HEK293 (cell line): ENCODE data around the gene OPHN1.
"Not testable (repeated sequence)": the region's sequence is repeated elsewhere in the genome, so short reads cannot be mapped to it uniquely, and the experiment has no call there.

Experiments
- CTCF ChIA-PET: fragments of 350-600 bp; formaldehyde crosslinking; extraction: SDS; loops from one replicate; lab custom pipeline; 2021; ENCODE audit warnings: antibody characterized with exemption; lab: Yijun Ruan, JAX
- POLR2A ChIA-PET: fragments of 300-600 bp; formaldehyde crosslinking; extraction: SDS; loops from one replicate; lab custom pipeline; 2020; ENCODE audit warnings: antibody characterized with exemption, inconsistent platforms; lab: Yijun Ruan, JAX
- H3K27ac ChIP-seq: fragments of 200-500 bp; sonication (Bioruptor generic); 2 replicates; pipeline ENCODE4 v1.5.1; 2014; ENCODE audit warnings: low read depth, low read length, control low read depth, inconsistent platforms; ENCODE audit errors: extremely low read depth
- H3K36me3 ChIP-seq, 2 experiments: fragments of 200-500 bp in 1 of 2; sonication (Bioruptor generic) in 1 of 2; 1 replicate in 1 of 2; 2 replicates in 1 of 2; pipeline ENCODE4 v1.5.1; 2014 to 2017; ENCODE audit warnings: inconsistent platforms in 2 of 2, low read length in 2 of 2; ENCODE audit not compliant: control insufficient read depth in 2 of 2, insufficient read depth in 1 of 2
- H3K4me1 ChIP-seq: fragments of 200-500 bp; sonication (Bioruptor generic); 2 replicates; pipeline ENCODE4 v1.5.1; 2014; ENCODE audit warnings: mild to moderate bottlenecking, low read length, inconsistent platforms; ENCODE audit not compliant: control insufficient read depth, insufficient read depth
- H3K4me3 ChIP-seq: 2 replicates; pipeline ENCODE4 v1.5.1; 2011; ENCODE audit warnings: low read depth, mild to moderate bottlenecking, control low read depth, low read length, moderate library complexity
- H3K9me3 ChIP-seq: fragments of 200-500 bp; sonication (Bioruptor generic); 2 replicates; pipeline ENCODE4 v1.5.1; 2014; ENCODE audit warnings: low read depth, low read length, inconsistent platforms; ENCODE audit not compliant: control insufficient read depth, insufficient read depth
- KLF16 ChIP-seq: fragments of 450-650 bp; formaldehyde crosslinking; IDR thresholded peaks from 2 replicates; pipeline ENCODE4 v1.5.1; 2017; ENCODE audit warnings: missing biosample characterization, missing genetic modification characterization
- KLF7 ChIP-seq: fragments of 450-650 bp; formaldehyde crosslinking; IDR thresholded peaks from 2 replicates; pipeline ENCODE4 v1.5.1; 2016; ENCODE audit warnings: missing biosample characterization, missing genetic modification characterization, borderline replicate concordance
- REPIN1 ChIP-seq: fragments of 450-650 bp; formaldehyde crosslinking; IDR thresholded peaks from 2 replicates; pipeline ENCODE4 v1.5.1; 2017; ENCODE audit warnings: missing biosample characterization, missing genetic modification characterization, low read depth
- SP3 ChIP-seq: fragments of 450-650 bp; formaldehyde crosslinking; IDR thresholded peaks from 2 replicates; pipeline ENCODE4 v1.5.1; 2016; ENCODE audit warnings: missing biosample characterization, missing genetic modification characterization
- ZFHX2 ChIP-seq: fragments of 450-650 bp; formaldehyde crosslinking; conservative IDR thresholded peaks from 2 replicates; pipeline ENCODE4 v1.5.1; 2016; ENCODE audit warnings: missing biosample characterization, missing genetic modification characterization
- ZNF146 ChIP-seq: fragments of 450-650 bp; formaldehyde crosslinking; IDR thresholded peaks from 2 replicates; pipeline ENCODE4 v1.5.1; 2016; ENCODE audit warnings: missing biosample characterization, missing genetic modification characterization
- ZNF239 ChIP-seq: fragments of 450-650 bp; formaldehyde crosslinking; IDR thresholded peaks from 2 replicates; pipeline ENCODE4 v1.5.1; 2016; ENCODE audit warnings: missing biosample characterization, missing genetic modification characterization
- ZNF266 ChIP-seq: fragments of 450-650 bp; formaldehyde crosslinking; IDR thresholded peaks from 2 replicates; pipeline ENCODE4 v1.5.1; 2016; ENCODE audit warnings: missing biosample characterization, missing genetic modification characterization, low read depth
- ZNF362 ChIP-seq: fragments of 450-650 bp; formaldehyde crosslinking; IDR thresholded peaks from 2 replicates; pipeline ENCODE4 v1.5.1; 2016; ENCODE audit warnings: missing biosample characterization, missing genetic modification characterization
- ZNF501 ChIP-seq: fragments of 450-650 bp; formaldehyde crosslinking; IDR thresholded peaks from 2 replicates; pipeline ENCODE4 v1.5.1; 2016; ENCODE audit warnings: missing biosample characterization, missing genetic modification characterization
- ZNF530 ChIP-seq: fragments of 450-650 bp; formaldehyde crosslinking; IDR thresholded peaks from 2 replicates; pipeline ENCODE4 v1.5.1; 2016; ENCODE audit warnings: low read depth, missing biosample characterization, missing genetic modification characterization
- ZNF560 ChIP-seq: fragments of 450-650 bp; formaldehyde crosslinking; IDR thresholded peaks from 2 replicates; pipeline ENCODE4 v1.5.1; 2017; ENCODE audit warnings: missing biosample characterization, missing genetic modification characterization, borderline replicate concordance
- ZNF580 ChIP-seq: fragments of 450-650 bp; formaldehyde crosslinking; IDR thresholded peaks from 2 replicates; pipeline ENCODE4 v1.5.1; 2016; ENCODE audit warnings: missing biosample characterization, missing genetic modification characterization
- ZNF626 ChIP-seq: fragments of 450-650 bp; sonication (Bioruptor Pico); formaldehyde crosslinking; IDR thresholded peaks from 2 replicates; pipeline ENCODE4 v1.5.1; 2018; ENCODE audit warnings: missing biosample characterization, missing genetic modification characterization, inconsistent platforms
- ZNF629 ChIP-seq: fragments of 450-650 bp; formaldehyde crosslinking; IDR thresholded peaks from 2 replicates; pipeline ENCODE4 v1.5.1; 2017; ENCODE audit warnings: missing biosample characterization, missing genetic modification characterization
- ZNF645 ChIP-seq: fragments of 450-650 bp; formaldehyde crosslinking; IDR thresholded peaks from 2 replicates; pipeline ENCODE4; 2016; ENCODE audit warnings: missing biosample characterization, missing genetic modification characterization
- ZNF654 ChIP-seq: fragments of 450-650 bp; formaldehyde crosslinking; IDR thresholded peaks from 2 replicates; pipeline ENCODE4 v1.5.1; 2016; ENCODE audit warnings: low read depth, missing biosample characterization, missing genetic modification characterization
- ZNF658 ChIP-seq: fragments of 450-650 bp; formaldehyde crosslinking; IDR thresholded peaks from 2 replicates; pipeline ENCODE4; 2016; ENCODE audit warnings: missing biosample characterization, missing genetic modification characterization
- ZNF660 ChIP-seq: fragments of 450-650 bp; IDR thresholded peaks from 2 replicates; pipeline ENCODE4 v1.5.1; 2018; ENCODE audit warnings: missing biosample characterization, mild to moderate bottlenecking, missing genetic modification characterization
- ZNF664 ChIP-seq: fragments of 450-650 bp; formaldehyde crosslinking; IDR thresholded peaks from 2 replicates; pipeline ENCODE4 v1.5.1; 2016; ENCODE audit warnings: missing biosample characterization, missing genetic modification characterization
- ZNF670 ChIP-seq: fragments of 450-650 bp; formaldehyde crosslinking; IDR thresholded peaks from 2 replicates; pipeline ENCODE4 v1.5.1; 2016; ENCODE audit warnings: missing biosample characterization, missing genetic modification characterization, low read depth
- ZNF701 ChIP-seq: fragments of 450-650 bp; formaldehyde crosslinking; IDR thresholded peaks from 2 replicates; pipeline ENCODE4 v1.5.1; 2016; ENCODE audit warnings: missing biosample characterization, missing genetic modification characterization
- ZNF843 ChIP-seq: fragments of 450-650 bp; formaldehyde crosslinking; IDR thresholded peaks from 2 replicates; pipeline ENCODE4 v1.5.1; 2016; ENCODE audit warnings: missing biosample characterization, missing genetic modification characterization
- ZSCAN30 ChIP-seq: fragments of 450-650 bp; IDR thresholded peaks from 2 replicates; pipeline ENCODE4 v1.5.1; 2018; ENCODE audit warnings: missing biosample characterization, mild to moderate bottlenecking, missing genetic modification characterization, moderate library complexity

OPHN1 gene

DNA sequence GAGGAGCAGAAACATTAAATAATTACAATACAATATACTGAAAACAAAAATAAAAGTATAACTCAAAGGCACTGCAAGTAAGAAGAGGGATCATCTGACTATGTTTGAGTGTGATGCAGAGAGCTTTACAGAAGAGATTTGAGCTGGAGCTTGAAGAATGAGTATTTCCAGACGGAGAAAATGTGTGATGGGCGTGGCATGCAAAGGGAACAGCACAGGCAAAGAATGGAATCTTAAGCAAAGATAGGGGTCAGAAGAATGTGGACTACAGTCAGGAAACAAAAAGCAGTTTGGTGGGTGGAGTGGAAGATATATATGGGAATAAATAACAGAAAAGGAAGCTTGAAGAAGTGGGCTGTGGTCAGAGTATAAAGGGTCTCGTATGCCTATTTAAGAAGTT is 45.5 kb downstream of the OPHN1 start (continued):
- TF ChIP-seq SP3 (tag by site-specific recombination) (no peak), ZSCAN30 (tag by site-specific recombination) (no peak), ZNF664 (tag by site-specific recombination) (no peak)

DNA sequence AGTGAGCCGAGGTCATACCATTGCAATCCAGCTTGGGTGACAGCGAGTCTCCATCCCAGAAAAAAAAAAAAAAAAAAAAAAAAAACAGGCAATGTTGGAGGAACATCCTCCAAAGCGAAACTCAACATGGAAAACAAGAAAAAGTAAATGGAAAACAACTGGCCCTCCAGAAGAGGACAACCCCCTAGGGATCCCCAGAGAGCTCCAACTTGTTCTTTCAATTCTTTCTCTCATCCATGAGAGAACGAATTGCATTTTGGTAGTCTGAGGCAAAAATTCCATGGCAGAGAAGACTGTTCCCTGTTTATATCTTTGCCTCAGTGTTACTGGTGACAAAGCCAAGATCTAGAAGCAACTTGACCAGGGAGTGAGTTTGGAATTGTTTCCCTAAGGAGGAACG is 49.8 kb downstream of the OPHN1 start:
- no peak for TF ChIP-seq ZNF654
- POLR2A ChIA-PET: no interaction called here
- no peak overlapping the region for H3K4me3 ChIP-seq
- no peaks in the 10 kb centered on the region; a peak in 1 of 3 replicates for H3K36me3 ChIP-seq
- no peaks in the 10 kb centered on the region; the same call in 1 of the 2 replicates for H3K9me3 ChIP-seq
- CTCF ChIA-PET: no interaction called here
- no peaks in the 10 kb centered on the region for H3K4me1 ChIP-seq
- H3K27ac ChIP-seq: no peak overlapping the region

DNA sequence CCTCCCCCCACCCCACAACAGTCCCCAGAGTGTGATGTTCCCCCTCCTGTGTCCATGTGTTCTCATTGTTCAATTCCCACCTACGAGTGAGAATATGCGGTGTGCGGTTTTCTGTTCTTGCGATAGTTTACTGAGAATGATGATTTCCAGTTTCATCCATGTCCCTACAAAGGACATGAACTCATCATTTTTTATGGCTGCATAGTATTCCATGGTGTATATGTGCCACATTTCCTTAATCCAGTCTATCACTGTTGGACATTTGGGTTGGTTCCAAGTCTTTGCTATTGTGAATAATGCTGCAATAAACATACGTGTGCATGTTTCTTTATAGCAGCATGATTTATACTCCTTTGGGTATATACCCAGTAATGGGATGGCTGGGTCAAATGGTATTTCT is 55.7 kb downstream of the OPHN1 start:
- H3K4me1 ChIP-seq, H3K9me3 ChIP-seq, CTCF ChIA-PET, H3K27ac ChIP-seq: not testable (repeated sequence)
- TF ChIP-seq ZNF146 (tag by site-specific recombination) (peak; percentile 94), ZNF580 (0 out of 2 replicates have a peak, but pooled peaks have one; percentile 21)
- TF ChIP-seq, all 188 proteins: peak for 2; not testable (repeated sequence) for 186
- POLR2A ChIA-PET, H3K4me3 ChIP-seq, H3K36me3 ChIP-seq: not testable (repeated sequence)

- POLR2A ChIA-PET: no interaction called here
- TF ChIP-seq ZNF645 (no peak), ZNF266 (tag by site-specific recombination) (no peak), ZNF843 (tag by site-specific recombination) (no peak), ZNF362 (tag by site-specific recombination) (no peak), ZNF560 (tag by site-specific recombination) (no peak), REPIN1 (tag by site-specific recombination) (no peak), ZFHX2 (tag by site-specific recombination) (no peak), ZNF239 (no peak), ZNF530 (tag by site-specific recombination) (no peak), ZNF629 (no peak), ZNF501 (tag by site-specific recombination) (no peak), KLF7 (no peak), ZNF660 (tag by site-specific recombination) (no peak), ZNF658 (tag by site-specific recombination) (no peak), ZNF146 (tag by site-specific recombination) (no peak), KLF16 (tag by site-specific recombination) (no peak), ZNF701 (no peak), ZNF626 (tag by site-specific recombination) (no peak), ZNF670 (tag by site-specific recombination) (no peak)
- TF ChIP-seq, all 188 proteins: peak for 0
- H3K36me3 ChIP-seq: no peaks in the 10 kb centered on the region
- H3K4me1 ChIP-seq: no peaks in the 10 kb centered on the region
- H3K9me3 ChIP-seq: no peaks in the 10 kb centered on the region
- no peak overlapping the region for H3K27ac ChIP-seq
- H3K4me3 ChIP-seq: no peak overlapping the region
- CTCF ChIA-PET: no interaction called here
These were observed 56.9 kb downstream of the OPHN1 start for GRCh38 chrX:68376373-68376772.
